ENCODE results near the gene PTPA. TPM values are rescaled to one million over a fixed set of nuclear protein-coding genes. Genes with fewer than 3 reads are reported as not detected.
"Not testable (repeated sequence)": the region's sequence is repeated elsewhere in the genome, so short reads cannot be mapped to it uniquely, and the experiment has no call there.

PTPA gene
- total RNA-seq, 2 donors from 2014 or later: 113 to 131 TPM

DNA sequence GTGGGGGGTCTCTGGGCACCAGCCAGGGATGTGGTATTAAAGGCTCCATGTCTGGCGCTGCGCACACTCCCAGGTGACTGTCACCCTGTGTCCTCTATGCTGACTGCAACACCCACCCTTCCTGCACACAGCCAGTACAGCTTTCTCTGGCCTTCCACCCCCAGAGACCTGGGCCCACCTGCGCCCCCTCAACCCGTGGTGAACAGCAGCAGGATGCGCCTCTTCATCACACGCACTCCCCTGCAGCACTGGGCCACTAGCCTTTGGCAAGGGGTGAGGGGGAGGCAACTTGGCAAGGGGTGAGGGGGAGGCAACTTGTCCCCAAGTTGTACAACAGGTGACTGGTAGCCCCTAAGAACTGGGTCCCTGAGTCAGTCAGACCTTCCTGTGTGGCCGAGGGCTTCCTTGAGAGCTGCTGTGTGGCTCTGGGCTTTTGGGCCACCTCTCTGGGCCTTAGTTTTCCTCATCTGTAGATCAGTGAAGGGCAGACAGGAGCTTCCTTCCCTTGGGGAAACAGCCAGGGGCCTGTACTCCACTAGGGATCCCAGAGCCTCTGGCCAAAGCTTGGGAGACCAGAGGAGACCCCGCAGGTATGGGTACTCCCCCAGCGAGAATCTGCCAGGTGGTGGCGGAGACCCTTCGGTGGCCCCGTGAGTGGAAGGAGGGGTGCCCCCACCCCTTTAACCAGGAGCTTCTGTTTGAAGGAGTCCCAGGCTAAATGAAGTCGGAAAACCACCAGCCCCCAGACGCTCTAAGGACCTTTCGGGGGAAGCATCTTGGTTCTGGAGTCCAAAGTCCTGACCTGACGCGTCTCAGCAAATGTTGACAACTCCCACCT is 5.1 kb upstream of the PTPA start:
- DNase-seq (no peak), ATAC-seq (no peak)
- intact Hi-C loops (cut with DNase I): no loop called here

- intact Hi-C loops (cut with DNase I): no loop called here
- DNase-seq (no peak), ATAC-seq (no peak)
Measured at GRCh38 chr9:129107651-129108050, 3.6 kb upstream of the PTPA start.

- DNase-seq: no peak
- ATAC-seq: no peak
- intact Hi-C loops (cut with DNase I): no loop called here
Measured at GRCh38 chr9:129108083-129108804, 3.0 kb upstream of the PTPA start.

DNA sequence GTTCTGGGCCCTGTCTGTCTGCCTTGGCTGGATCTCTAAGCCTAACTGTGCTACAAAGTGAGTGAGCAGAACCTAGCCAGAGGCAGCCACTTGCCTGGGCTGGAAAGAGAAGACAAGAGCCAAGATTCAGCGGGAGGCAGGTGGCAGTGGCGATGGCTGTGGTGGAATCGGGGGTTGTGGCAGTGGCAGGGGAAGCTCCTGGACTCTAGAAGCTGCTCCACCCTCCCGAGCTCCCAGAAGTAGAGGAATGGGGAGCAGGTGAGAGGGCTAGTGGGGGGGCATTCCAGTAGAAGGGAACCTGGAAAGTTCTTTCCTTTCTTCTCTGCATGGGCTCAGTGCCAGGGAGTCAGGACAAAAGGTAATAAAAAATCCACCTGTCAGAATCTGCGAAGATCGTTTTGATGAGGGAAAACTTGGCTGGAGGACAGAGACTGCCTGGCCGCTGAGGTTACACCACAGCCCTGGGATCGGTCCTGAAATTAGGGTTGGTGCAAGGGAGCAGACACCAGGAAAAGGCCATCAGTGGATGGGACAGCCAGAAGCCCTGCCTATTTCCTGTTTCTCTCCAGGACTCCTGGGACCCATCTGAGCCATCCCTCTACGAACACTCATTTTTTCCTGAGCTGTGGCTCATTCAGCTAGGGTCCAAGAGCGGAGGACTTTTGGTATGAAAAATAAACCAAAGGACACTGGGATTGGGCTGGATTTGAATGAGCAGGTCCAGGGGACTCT is 2.2 kb upstream of the PTPA start:
- ATAC-seq (no peak), DNase-seq (no peak)

DNA sequence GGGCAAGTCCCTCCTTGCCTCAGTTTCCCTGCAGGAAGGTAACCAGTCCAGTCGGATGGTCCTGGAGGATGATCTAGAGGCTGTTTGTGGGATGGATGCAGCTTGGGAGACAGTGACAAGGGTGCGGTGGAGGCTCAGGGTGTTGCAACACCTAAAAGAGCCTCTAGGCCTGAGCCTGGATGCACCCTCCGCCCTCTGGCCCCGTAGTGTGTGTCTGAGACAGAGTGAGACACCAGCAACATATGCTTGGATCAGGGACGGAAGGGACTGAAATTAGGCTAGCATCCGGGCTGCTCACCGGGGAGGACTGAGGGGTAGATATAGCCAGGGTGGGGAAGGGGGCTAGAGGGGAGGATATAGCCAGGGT is 1.7 kb upstream of the PTPA start:
- no peak for ATAC-seq
- peak; percentile 48 for DNase-seq
- intact Hi-C loops (cut with DNase I): no loop called here

More for the DNA sequence above, 2.2 kb upstream of the PTPA start:
- intact Hi-C loops (cut with DNase I): no loop called here

- peak; percentile 21 to 33 for ATAC-seq
- intact Hi-C loops (cut with DNase I): no loop called here
- peak; percentile 43 for DNase-seq
Measured at GRCh38 chr9:129109952-129110739, 1.1 kb upstream of the PTPA start.

DNA sequence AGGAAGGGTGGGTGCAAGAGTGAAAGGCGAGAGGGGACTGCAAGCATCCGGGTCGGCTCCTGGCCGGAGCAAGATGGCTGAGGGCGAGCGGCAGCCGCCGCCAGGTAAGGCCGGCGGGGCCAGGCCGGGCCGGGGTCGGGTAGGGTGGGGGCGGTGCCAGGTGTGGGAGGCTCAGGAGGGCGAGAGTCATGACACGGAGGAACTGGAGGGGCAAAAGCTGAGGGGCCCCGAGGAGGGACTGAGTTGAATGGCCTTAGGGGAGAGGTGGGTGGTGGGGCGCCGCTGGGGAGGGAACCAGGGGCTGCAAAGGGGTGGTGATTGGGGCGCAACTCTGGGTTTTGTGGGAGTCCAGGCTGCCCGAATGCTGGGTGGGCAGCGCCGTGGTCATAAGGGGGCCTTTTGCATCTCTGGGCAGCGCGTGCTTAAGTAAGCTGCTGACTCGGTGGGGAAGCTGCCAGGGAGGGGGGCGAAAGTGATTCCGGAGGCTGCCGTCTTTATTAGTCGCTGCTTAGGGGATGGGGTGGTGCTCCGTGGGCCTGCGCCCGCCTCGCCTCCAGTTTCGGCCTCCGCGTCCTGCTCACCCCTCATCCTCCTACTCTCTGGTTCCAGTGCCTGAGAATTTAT is 425 bp downstream of the PTPA start:
- intact Hi-C loops (cut with DNase I): no loop called here
- DNase-seq (peak; percentile 54), ATAC-seq (peak; percentile 2 to 8)

DNA sequence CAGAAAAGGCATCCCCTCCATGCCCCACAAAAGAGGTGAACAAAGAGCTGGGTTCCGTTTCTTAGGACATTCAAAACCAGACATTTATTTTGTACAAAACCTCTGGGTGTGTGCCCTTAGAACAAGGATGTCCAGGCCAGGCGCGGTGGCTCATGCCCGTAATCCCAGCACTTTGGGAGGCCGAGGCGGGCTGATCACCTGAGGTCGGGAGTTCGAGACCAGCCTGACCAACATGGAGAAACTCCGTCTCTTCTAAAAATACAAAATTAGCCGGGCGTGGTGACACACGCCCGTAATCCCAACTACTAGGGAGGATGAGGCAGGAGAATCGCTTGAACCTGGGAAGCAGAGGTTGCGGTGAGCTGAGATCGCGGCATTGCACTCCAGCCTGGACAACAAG is 1.3 kb downstream of the PTPA start:
- DNase-seq; intact Hi-C loops (cut with DNase I); ATAC-seq: not testable (repeated sequence)

- DNase-seq: no peak
- ATAC-seq: no peak
- intact Hi-C loops (cut with DNase I): no loop called here
Measured at GRCh38 chr9:129113645-129114304, 2.6 kb downstream of the PTPA start.

DNA sequence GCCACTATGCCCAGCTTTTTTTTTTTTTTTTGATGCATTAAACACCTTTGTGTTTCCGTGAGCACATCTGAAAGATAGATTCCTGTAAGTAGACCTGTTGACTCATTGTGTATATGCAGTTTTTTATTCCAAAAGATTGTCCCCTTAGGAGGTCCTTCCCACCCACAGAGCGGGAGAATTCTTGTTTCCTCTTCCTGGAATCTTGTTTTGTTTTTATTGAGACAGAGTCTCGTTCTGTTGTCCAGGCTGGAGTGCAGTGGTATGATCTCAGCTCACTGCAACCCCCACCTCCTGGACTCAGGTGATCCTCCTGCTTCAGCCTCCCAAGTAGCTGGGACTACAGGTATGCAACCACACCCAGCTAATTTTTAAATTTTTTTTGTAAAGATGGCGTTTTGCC is 7.6 kb downstream of the PTPA start:
- DNase-seq (no peak), ATAC-seq (no peak)
- intact Hi-C loops (cut with DNase I): no loop called here

DNA sequence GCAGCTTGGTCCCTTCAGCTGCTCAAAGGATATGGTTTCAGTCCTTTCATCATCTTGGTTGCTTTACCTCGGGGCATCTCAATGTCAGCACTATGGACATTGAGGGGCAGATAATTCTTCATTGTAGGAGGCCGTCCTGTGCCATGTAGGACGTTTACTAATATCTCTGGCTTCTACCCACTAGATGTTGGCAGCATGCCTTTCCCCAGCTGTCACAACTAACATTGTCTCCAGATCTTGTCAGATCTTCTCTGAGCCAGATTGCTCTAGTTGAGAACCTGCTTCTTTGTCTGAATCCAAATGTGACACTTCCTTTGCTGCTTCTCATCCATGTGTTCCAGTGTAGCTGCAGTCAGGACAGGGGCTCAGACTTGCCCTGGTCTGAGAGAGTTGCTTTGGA is 10.3 kb downstream of the PTPA start:
- DNase-seq (no peak), ATAC-seq (no peak)
- intact Hi-C loops (cut with DNase I): no loop called here

DNA sequence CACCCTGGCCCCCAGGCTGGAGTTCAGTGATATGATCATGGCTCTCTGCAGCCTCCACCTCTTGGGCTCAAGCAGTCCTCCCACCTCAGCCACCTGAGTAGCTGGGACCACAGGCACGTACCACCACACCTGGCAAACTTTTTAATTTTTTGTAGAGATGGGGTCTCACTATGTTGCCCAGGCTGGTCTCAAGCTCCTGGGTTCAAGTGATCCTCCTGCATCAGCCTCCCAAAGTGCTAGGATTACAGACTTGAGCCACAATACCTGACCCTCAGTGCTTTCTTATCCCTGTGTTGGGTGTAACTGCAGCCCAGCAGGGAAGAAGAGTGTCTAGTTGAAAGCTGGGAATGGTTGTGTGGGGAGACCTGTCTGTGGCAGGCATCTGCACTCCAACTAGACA is 10.9 kb downstream of the PTPA start:
- no peak for ATAC-seq
- intact Hi-C loops (cut with DNase I): no loop called here
- DNase-seq: no peak

DNA sequence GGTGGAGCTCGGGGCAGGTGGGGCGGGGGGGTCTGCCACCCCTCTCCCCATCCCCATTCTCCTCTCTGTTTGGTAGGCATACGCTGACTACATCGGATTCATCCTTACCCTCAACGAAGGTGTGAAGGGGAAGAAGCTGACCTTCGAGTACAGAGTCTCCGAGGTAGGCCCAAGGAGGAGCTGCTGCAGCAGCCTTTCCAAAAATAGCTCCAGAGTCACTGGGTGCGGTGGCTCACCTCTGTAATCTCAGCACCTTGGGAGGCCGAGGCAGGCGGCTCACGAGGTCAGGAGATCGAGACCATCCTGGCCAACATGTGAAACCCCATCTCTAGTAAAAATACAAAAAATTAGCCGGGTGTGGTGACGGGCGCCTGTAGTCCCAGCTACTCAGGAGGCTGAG is 11.8 kb downstream of the PTPA start:
- intact Hi-C loops (cut with DNase I): not testable (repeated sequence)

GRCh38 chr9:129124506-129125069 is 13.4 kb downstream of the PTPA start:
- DNase-seq (no peak), ATAC-seq (no peak)
- intact Hi-C loops (cut with DNase I): no loop called here

More for the DNA sequence above, 11.8 kb downstream of the PTPA start:
- not testable (repeated sequence) for ATAC-seq, DNase-seq

GRCh38 chr9:129125478-129125877 is 14.3 kb downstream of the PTPA start:
- intact Hi-C loops (cut with DNase I): no loop called here
- ATAC-seq (no peak), DNase-seq (no peak)

- intact Hi-C loops (cut with DNase I): no loop called here
- no peak for ATAC-seq
Measured at GRCh38 chr9:129126749-129127618, 15.8 kb downstream of the PTPA start.

DNA sequence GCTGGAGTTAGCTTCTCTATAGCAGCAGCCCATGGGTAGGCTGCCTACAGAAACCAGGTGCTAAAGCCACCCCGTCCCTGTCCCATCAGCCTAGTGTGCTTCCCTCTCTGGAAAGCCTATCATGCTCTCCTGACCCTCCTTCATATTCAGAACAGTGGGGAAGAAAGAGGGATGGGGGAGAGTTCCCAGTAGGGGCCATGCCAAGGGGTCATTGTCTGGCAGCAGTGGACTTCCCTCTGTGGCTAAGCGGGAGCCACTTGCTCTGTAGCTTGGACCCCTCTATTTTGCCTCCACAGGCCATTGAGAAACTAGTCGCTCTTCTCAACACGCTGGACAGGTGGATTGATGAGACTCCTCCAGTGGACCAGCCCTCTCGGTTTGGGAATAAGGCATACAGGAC is 17.5 kb downstream of the PTPA start:
- ATAC-seq (no peak), DNase-seq (no peak)
- intact Hi-C loops (cut with DNase I): no loop called here

More at GRCh38 chr9:129126749-129127618, 15.8 kb downstream of the PTPA start:
- no peak for DNase-seq

All from left cardiac atrium (tissue), 4 donors.